Measurements from ENCODE around the gene SYT7. TPM values are rescaled to one million over a fixed set of nuclear protein-coding genes. Genes with fewer than 3 reads are reported as not detected.

Gene SYT7
- total and polyA plus RNA-seq, 10 of the 15 experiments (the other 5 are each of a cell fraction or from before 2014, with no cell fraction given), result not detected

DNA sequence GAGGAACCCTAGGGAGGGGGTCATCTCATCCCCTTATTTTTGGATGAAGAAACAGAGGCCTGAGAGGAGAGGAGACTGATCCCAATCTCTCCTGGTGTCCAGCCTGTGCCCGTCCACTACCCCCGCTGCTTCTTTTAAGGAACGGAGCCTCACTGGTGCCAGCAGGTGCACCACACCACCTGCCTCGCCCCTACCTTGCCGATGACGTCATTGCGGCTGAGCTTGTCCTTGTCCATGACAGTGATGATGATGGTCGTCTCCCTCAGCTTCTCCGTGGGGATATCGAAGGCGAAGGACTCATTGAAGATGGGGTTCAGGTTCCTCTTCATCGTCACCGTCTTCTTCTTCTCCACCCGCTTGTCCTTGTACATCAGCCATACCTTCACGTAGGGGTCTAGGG lies 58.0 kb downstream of the SYT7 start:
- ChIA-PET SMC1A (ENCODE audit: uncharacterized antibody, unreplicated experiment) (interaction anchor here (0.6 kb wide), 1 partner anchor 147 kb away, joined by 3 read pairs; no protein-coding TSS in a partner anchor), RAD21 (ENCODE audit: unreplicated experiment) (no interaction called here), CTCF (interaction anchor here (0.6 to 2.6 kb wide), 4 partner anchors 9 to 585 kb away, joined by 3 to 11 read pairs (median 5); no protein-coding TSS in a partner anchor), POLR2A (no interaction called here)
- Histone ChIP-seq H3K79me2 (ENCODE audit: control insufficient read depth, insufficient read depth, low read length) (no peaks in the 10 kb centered on the region), H2AFZ (ENCODE audit: control insufficient read depth, low read depth, low read length) (no peak overlapping the region), H3K4me3 (no peak overlapping the region), H3K27ac (ENCODE audit: control insufficient read depth, insufficient read depth) (no peak overlapping the region), H3K36me3 (ENCODE audit: control insufficient read depth in 2 of 2, insufficient read depth in 2 of 2, low read length in 1 of 2) (no peaks in the 10 kb centered on the region), H3K4me2 (ENCODE audit: control insufficient read depth, insufficient read depth) (no peak overlapping the region), H3K4me1 (ENCODE audit: control insufficient read depth, insufficient read depth, low read length) (no peaks in the 10 kb centered on the region), H3K27me3 (replicated peaks in 1 of 2; ENCODE audit: control insufficient read depth in 2 of 2, insufficient read depth in 2 of 2, low read length in 1 of 2) (peaks cover 0 to 7% of the 10 kb centered on the region in 2 experiments; a peak in 2 of 4 replicates), H4K20me1 (ENCODE audit: control insufficient read depth, insufficient read depth) (no peaks in the 10 kb centered on the region), H3K9me3 (replicated peaks; ENCODE audit: control insufficient read depth, insufficient read depth, low read length) (no peaks in the 10 kb centered on the region), H3K9ac (ENCODE audit: control insufficient read depth, insufficient read depth, low read length) (no peak overlapping the region)
- intact Hi-C loops (cut with micrococcal nuclease; ENCODE audit: unreplicated experiment), result no loop called here
- 54% methylated on average over 15 of the region's 15 CpGs for WGBS (ENCODE audit: insufficient coverage, insufficient replicate concordance, low lambda C conversion rate, missing lambda C conversion rate)
- BruUV-seq (replicated peaks), result no TSS peak
- FAIRE-seq (no peak), DNase-seq (ENCODE audit: low read depth, low spot score) (no peak), ATAC-seq (no peak)
- in situ Hi-C loops (cut with MboI), result no loop called here
- TF ChIP-seq BRCA1 (IDR thresholded peaks at IDR 0.05; ENCODE audit: low read depth, low read length) (no peak), ZBTB33 (IDR thresholded peaks at IDR 0.05) (no peak), NR2C1 (IDR thresholded peaks at IDR 0.05) (no peak), PML (IDR thresholded peaks at IDR 0.05; ENCODE audit: low read length) (no peak), STAT3 (IDR thresholded peaks at IDR 0.05; ENCODE audit: low read depth, low read length) (no peak), CREM (IDR thresholded peaks at IDR 0.05; ENCODE audit: low read depth) (no peak), STAT1 (conservative IDR thresholded peaks at IDR 0.05) (no peak), KAT2A (conservative IDR thresholded peaks at IDR 0.05; ENCODE audit: control insufficient read depth, low read depth, low read length) (no peak), ZZZ3 (IDR thresholded peaks at IDR 0.05; ENCODE audit: control insufficient read depth, insufficient read length, low read depth) (no peak), RUNX3 (IDR thresholded peaks at IDR 0.05; ENCODE audit: low read length) (no peak), TCF3 (IDR thresholded peaks at IDR 0.05; ENCODE audit: borderline replicate concordance, insufficient read depth, low read depth, low read length) (no peak), ZNF207 (IDR thresholded peaks at IDR 0.05; ENCODE audit: borderline replicate concordance) (no peak), CHD1 (IDR thresholded peaks at IDR 0.05; ENCODE audit: low read depth, low read length) (no peak)
- TF ChIP-seq, protein P1, sequence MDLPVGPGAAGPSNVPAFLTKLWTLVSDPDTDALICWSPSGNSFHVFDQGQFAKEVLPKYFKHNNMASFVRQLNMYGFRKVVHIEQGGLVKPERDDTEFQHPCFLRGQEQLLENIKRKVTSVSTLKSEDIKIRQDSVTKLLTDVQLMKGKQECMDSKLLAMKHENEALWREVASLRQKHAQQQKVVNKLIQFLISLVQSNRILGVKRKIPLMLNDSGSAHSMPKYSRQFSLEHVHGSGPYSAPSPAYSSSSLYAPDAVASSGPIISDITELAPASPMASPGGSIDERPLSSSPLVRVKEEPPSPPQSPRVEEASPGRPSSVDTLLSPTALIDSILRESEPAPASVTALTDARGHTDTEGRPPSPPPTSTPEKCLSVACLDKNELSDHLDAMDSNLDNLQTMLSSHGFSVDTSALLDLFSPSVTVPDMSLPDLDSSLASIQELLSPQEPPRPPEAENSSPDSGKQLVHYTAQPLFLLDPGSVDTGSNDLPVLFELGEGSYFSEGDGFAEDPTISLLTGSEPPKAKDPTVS (IDR thresholded peaks at IDR 0.05; ENCODE audit: low read depth, low read length), result no peak
- TF ChIP-seq, protein P2, sequence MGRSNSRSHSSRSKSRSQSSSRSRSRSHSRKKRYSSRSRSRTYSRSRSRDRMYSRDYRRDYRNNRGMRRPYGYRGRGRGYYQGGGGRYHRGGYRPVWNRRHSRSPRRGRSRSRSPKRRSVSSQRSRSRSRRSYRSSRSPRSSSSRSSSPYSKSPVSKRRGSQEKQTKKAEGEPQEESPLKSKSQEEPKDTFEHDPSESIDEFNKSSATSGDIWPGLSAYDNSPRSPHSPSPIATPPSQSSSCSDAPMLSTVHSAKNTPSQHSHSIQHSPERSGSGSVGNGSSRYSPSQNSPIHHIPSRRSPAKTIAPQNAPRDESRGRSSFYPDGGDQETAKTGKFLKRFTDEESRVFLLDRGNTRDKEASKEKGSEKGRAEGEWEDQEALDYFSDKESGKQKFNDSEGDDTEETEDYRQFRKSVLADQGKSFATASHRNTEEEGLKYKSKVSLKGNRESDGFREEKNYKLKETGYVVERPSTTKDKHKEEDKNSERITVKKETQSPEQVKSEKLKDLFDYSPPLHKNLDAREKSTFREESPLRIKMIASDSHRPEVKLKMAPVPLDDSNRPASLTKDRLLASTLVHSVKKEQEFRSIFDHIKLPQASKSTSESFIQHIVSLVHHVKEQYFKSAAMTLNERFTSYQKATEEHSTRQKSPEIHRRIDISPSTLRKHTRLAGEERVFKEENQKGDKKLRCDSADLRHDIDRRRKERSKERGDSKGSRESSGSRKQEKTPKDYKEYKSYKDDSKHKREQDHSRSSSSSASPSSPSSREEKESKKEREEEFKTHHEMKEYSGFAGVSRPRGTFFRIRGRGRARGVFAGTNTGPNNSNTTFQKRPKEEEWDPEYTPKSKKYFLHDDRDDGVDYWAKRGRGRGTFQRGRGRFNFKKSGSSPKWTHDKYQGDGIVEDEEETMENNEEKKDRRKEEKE (IDR thresholded peaks at IDR 0.05), result no peak
- TF ChIP-seq, protein P3, sequence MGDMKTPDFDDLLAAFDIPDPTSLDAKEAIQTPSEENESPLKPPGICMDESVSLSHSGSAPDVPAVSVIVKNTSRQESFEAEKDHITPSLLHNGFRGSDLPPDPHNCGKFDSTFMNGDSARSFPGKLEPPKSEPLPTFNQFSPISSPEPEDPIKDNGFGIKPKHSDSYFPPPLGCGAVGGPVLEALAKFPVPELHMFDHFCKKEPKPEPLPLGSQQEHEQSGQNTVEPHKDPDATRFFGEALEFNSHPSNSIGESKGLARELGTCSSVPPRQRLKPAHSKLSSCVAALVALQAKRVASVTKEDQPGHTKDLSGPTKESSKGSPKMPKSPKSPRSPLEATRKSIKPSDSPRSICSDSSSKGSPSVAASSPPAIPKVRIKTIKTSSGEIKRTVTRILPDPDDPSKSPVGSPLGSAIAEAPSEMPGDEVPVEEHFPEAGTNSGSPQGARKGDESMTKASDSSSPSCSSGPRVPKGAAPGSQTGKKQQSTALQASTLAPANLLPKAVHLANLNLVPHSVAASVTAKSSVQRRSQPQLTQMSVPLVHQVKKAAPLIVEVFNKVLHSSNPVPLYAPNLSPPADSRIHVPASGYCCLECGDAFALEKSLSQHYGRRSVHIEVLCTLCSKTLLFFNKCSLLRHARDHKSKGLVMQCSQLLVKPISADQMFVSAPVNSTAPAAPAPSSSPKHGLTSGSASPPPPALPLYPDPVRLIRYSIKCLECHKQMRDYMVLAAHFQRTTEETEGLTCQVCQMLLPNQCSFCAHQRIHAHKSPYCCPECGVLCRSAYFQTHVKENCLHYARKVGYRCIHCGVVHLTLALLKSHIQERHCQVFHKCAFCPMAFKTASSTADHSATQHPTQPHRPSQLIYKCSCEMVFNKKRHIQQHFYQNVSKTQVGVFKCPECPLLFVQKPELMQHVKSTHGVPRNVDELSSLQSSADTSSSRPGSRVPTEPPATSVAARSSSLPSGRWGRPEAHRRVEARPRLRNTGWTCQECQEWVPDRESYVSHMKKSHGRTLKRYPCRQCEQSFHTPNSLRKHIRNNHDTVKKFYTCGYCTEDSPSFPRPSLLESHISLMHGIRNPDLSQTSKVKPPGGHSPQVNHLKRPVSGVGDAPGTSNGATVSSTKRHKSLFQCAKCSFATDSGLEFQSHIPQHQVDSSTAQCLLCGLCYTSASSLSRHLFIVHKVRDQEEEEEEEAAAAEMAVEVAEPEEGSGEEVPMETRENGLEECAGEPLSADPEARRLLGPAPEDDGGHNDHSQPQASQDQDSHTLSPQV (IDR thresholded peaks at IDR 0.05), result no peak

Data from GM12878 (cell line).